GM18505 (cell line): ENCODE measurements around the gene CDK3.

Experiments used
- ATAC-seq: cut with Tn5 transposase; IDR thresholded peaks from one replicate; pipeline ENCODE4 v1.9.1; 2021; ENCODE audit not compliant: unreplicated experiment
- POLR2A ChIP-seq: IDR thresholded peaks from 4 replicates; pipeline ENCODE4 v1.6.1; 2011; ENCODE audit warnings: borderline replicate concordance; ENCODE audit not compliant: insufficient read depth, insufficient read length; ENCODE audit errors: extremely low read depth

Gene CDK3

DNA sequence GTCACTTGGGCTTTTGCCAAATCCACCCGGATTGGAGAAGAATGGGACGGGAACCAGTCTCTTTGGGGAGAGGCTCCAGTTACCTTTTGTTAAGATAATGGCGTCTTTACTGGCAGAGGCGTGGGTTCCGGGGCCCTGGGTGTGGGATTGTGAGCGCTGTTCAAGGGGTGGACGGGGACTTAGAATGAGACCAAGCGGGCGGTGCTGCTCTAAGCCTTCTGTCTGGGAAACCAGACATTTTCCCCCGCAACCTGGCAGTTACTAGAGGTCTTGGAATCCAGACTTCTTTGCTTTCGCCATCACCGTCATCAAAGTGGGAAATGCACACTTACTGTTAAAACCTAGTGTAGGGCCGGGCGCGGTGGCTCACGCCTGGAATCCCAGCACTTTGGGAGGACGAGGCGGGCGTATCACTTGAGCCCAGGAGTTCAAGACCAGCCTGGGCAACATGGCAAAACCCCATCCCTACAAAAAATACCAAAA is 20.9 kb upstream of the CDK3 start:
- no peak for TF ChIP-seq POLR2A
- peak; percentile 21 for ATAC-seq

DNA sequence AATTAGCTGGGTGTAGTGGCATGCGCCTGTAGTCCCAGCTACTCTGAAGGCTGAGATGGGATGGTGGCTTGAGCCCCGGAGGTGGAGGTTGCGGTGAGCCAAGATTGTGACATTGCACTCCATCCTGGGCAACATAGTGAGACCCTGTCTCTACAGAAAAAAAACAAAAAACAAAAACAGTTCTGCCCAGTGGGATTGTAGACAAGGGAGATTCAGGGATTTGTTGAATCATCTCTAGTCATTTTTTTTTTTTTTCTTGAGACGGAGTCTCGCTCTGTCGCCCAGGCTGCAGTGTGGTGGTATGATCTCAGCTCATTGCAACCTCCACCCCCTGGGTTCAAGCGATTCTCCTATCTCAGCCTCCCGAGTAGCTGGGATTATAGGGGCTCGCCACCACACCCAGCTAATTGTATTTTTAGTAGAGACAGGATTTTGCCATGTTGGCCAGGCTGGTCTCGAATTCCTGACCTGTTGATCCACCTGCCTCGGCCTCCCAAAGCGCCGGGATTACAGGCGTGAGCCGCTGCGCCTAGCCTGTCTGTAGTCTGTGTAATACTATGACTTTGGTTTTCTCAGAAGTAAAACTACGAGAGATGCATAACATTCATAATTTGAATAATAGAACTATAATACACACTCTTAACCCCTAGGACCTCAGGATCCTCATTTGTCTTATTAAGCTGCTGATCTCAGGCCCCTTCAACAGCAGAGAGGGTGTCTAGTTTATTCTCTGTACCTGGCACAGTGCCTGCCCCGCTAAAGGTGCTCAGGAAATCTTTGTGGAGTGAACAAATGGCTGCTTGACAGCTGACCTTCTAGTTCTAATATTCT is 20.3 kb upstream of the CDK3 start:
- ATAC-seq: no peak
- no peak for TF ChIP-seq POLR2A

GRCh38 chr17:75981019-75981615 is 19.5 kb upstream of the CDK3 start:
- ATAC-seq: no peak
- no peak for TF ChIP-seq POLR2A

GRCh38 chr17:75983501-75984181 is 17.0 kb upstream of the CDK3 start:
- no peak for TF ChIP-seq POLR2A
- ATAC-seq: no peak

DNA sequence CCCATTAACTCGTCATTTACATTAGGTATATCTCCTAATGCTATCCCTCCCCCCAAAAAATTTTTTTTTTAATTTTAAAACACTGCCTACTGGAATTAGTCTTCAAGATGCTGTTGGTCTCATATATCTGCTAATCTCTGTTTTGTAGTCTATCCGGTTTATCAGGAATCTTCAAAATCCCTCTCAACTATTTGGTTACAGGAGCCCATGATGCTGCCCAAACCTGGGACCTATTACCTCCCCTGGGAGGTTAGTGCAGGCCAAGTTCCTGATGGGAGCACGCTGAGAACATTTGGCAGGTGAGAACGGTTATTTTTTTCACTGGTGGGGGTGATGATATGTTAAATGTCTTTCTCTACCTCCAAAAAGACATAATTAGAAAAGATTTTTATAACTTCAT is 14.7 kb upstream of the CDK3 start:
- no peak for ATAC-seq
- no peak for TF ChIP-seq POLR2A

DNA sequence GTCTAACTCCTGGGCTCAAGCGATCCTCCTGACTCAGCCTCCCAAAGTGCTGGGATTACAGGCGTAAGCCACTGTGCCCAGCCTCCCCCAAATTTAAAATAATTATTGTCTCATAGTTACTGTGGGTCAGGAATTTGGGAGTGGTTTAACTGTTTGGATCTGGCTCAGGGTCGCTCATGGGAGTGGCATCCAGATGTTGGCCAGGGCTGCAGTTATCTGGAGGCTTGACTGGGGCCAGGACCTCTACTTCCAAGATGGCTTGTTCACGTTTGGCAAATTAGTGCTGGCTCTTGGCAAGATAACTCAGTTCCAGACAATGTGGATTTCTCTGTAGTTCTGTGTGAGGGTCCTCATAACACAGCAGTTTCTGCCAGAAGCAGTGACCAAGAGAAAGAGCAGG is 13.6 kb upstream of the CDK3 start:
- TF ChIP-seq POLR2A: no peak
- no peak for ATAC-seq

DNA sequence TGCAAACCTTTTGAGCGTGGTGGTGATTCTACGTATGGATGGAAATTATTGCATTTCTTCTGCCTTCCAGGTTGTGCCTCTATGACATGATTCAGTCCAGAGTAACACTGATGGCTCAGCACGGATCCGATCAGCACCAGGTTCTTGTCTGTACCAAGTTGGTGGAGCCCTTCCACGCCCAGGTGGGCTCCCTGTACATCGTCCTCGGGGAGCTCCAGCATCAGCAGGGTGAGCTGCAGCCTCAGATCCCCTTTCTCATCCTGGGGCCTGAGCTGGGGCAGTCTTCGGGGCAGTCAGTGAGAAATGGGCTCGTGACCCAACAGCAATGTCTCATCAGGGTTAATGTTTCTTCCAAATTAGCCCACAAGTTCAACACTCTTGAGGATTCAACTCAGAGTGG is 9.3 kb upstream of the CDK3 start:
- no peak for ATAC-seq
- no peak for TF ChIP-seq POLR2A

GRCh38 chr17:75994802-75995370 is 5.8 kb upstream of the CDK3 start:
- TF ChIP-seq POLR2A: no peak
- no peak for ATAC-seq

DNA sequence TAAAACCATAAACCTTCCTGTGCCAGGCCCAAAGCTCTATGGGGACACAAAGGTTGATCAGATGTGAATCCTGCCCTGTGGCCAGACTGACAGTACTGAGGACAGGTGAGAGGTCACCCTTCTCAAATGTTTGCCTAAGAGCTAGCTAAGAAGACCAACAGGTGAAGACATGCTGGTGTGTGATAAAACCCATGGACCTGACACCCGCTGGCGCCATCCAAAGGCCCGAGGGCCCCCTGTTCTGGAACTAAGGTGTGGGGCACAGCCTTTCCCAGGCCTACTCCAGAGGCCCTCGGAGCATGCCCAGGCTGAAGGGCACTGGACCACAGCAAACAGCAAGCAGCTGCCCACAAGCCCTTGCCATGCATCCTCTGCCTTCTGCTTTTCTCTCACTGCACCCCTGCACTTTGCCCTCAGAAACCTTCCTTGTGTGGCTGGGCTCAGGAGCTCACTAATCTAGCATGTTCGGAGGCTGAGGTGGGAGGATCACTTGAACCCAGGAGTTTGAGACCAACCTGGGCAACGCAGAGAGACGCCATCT is 5.2 kb upstream of the CDK3 start:
- TF ChIP-seq POLR2A: no peak

GRCh38 chr17:75996665-75997590 is 3.7 kb upstream of the CDK3 start:
- no peak for ATAC-seq
- no peak for TF ChIP-seq POLR2A

More for the DNA sequence above, 5.2 kb upstream of the CDK3 start:
- no peak for ATAC-seq

- TF ChIP-seq POLR2A: no peak
- no peak for ATAC-seq
Observed at GRCh38 chr17:75998327-75998795, 2.3 kb upstream of the CDK3 start.
